HepG2 (cell line): ENCODE results near the gene AOX1. TPM values are rescaled to one million over a fixed set of nuclear protein-coding genes. Genes with fewer than 3 reads are reported as not detected.

Experiments
- ATAC-seq: fragments of 200-7000 bp; cut with Tn5 transposase; 3 replicates; pipeline ENCODE4 v1.9.1; 2020; ENCODE audit warnings: mild to moderate bottlenecking, moderate library complexity
- BruUV-seq: library from RNA; stranded (reverse); fragments of 400-500 nt; replicated peaks from 2 replicates; lab custom pipeline; 2021; lab: Mats Ljungman, UMichigan
- CTCF ChIA-PET: fragments of 300-600 bp; formaldehyde crosslinking; extraction: SDS; loops from one replicate; lab custom pipeline; 2021; ENCODE audit warnings: low total read pairs, inconsistent platforms, low intra/inter-chr PET ratio; lab: Yijun Ruan, JAX
- POLR2A ChIA-PET: fragments of 350-600 bp; sonication (Branson Sonifier 250); formaldehyde crosslinking; loops from one replicate; lab custom pipeline; 2020; ENCODE audit warnings: antibody characterized with exemption, inconsistent platforms; lab: Yijun Ruan, JAX
- DNase-seq: peaks from one replicate; pipeline ENCODE4 v3.0.0-alpha.2; 2015; ENCODE audit warnings: low spot score
- FAIRE-seq: peaks from 3 replicates; lab custom pipeline; 2011; peaks lifted over from hg19 to GRCh38; lab: Jason Lieb, UNC
- H2AFZ ChIP-seq: one replicate; pipeline ENCODE4 v1.6.1; 2011; ENCODE audit warnings: low read length, inconsistent platforms
- H3K27ac ChIP-seq: fragments of 300-600 bp; 3 replicates; pipeline ENCODE4 v1.8.0; 2011; ENCODE audit warnings: mixed run types, mild to moderate bottlenecking, mixed read lengths, low read length, inconsistent platforms; ENCODE audit not compliant: insufficient read depth; ENCODE audit errors: extremely low read length
- H3K27me3 ChIP-seq, 2 experiments: fragments of 200-600 bp in 1 of 2; 2 replicates in 1 of 2; 3 replicates in 1 of 2; pipeline versions ENCODE4 v1.6.0 to v1.8.0; 2011; ENCODE audit warnings: low read length in 2 of 2, mild to moderate bottlenecking in 2 of 2, moderate library complexity in 2 of 2, inconsistent platforms in 1 of 2; ENCODE audit not compliant: insufficient read depth in 2 of 2, control insufficient read depth in 1 of 2
- H3K36me3 ChIP-seq, 2 experiments: fragments of 200-600 bp in 1 of 2; replicated peaks in 1 of 2; 2 replicates in 1 of 2; 3 replicates in 1 of 2; pipeline versions ENCODE4 v1.5.1 to v1.8.0; 2011; ENCODE audit warnings: low read length in 2 of 2, inconsistent platforms in 1 of 2; ENCODE audit not compliant: insufficient read depth in 2 of 2, control insufficient read depth in 1 of 2
- H3K4me1 ChIP-seq: 2 replicates; pipeline ENCODE4 v1.5.1; 2012; ENCODE audit warnings: low read length, inconsistent platforms; ENCODE audit not compliant: insufficient read depth
- H3K4me2 ChIP-seq: 2 replicates; pipeline ENCODE4 v1.6.0; 2011; ENCODE audit warnings: low read depth, low read length, inconsistent platforms
- H3K4me3 ChIP-seq, 3 experiments: fragments of 200-600 bp in 1 of 3; sonication (generic), shearing (Covaris generic) in 1 of 3; replicated peaks in 1 of 3; 2 replicates each; pipeline ENCODE4 v1.5.1; 2011 to 2016; ENCODE audit warnings: low read length in 3 of 3, inconsistent platforms in 2 of 3, low read depth in 2 of 3, mild to moderate bottlenecking in 2 of 3, control low read depth in 1 of 3, mixed read lengths in 1 of 3; ENCODE audit not compliant: insufficient read depth in 1 of 3
- H3K79me2 ChIP-seq: one replicate; pipeline ENCODE4 v1.6.1; 2011; ENCODE audit warnings: low read length, inconsistent platforms; ENCODE audit not compliant: insufficient read depth
- H3K9ac ChIP-seq: 2 replicates; pipeline ENCODE4 v1.6.0; 2011; ENCODE audit warnings: mild to moderate bottlenecking, low read depth, low read length, inconsistent platforms; ENCODE audit not compliant: insufficient read depth
- H3K9me3 ChIP-seq: 2 replicates; pipeline ENCODE4 v1.5.1; 2012; ENCODE audit warnings: mild to moderate bottlenecking, low read length
- H4K20me1 ChIP-seq: 2 replicates; pipeline ENCODE4 v1.6.0; 2011; ENCODE audit warnings: inconsistent platforms, mild to moderate bottlenecking, low read length, moderate library complexity; ENCODE audit not compliant: insufficient read depth
- AKNA ChIP-seq: sonication (generic); formaldehyde crosslinking; IDR thresholded peaks from 2 replicates; pipeline ENCODE4 v1.4.0; 2020; ENCODE audit warnings: missing genetic modification reagents, borderline replicate concordance
- CEBPG ChIP-seq: IDR thresholded peaks from 2 replicates; pipeline ENCODE4 v1.6.1; 2016
- FOSL1 ChIP-seq: sonication (generic); formaldehyde crosslinking; IDR thresholded peaks from 2 replicates; pipeline ENCODE4 v1.9.0; 2021; ENCODE audit warnings: missing genetic modification reagents, borderline replicate concordance
- HES4 ChIP-seq: sonication (generic); formaldehyde crosslinking; IDR thresholded peaks from 2 replicates; pipeline ENCODE4 v1.9.0; 2021; ENCODE audit warnings: mild to moderate bottlenecking, missing genetic modification reagents, borderline replicate concordance
- HNF4A ChIP-seq: sonication (generic); formaldehyde crosslinking; IDR thresholded peaks from 2 replicates; pipeline ENCODE4 v1.4.0; 2020; ENCODE audit warnings: missing genetic modification reagents
- MED1 ChIP-seq: sonication (generic); formaldehyde crosslinking; IDR thresholded peaks from 2 replicates; pipeline ENCODE4 v1.4.0; 2020; ENCODE audit warnings: missing genetic modification reagents
- MIER3 ChIP-seq: IDR thresholded peaks from 2 replicates; pipeline ENCODE4 v1.6.1; 2016; ENCODE audit warnings: missing compliant biosample characterization, borderline replicate concordance
- MZF1 ChIP-seq: sonication (generic); formaldehyde crosslinking; IDR thresholded peaks from 2 replicates; pipeline ENCODE4 v1.8.1; 2023; ENCODE audit warnings: mild to moderate bottlenecking, missing genetic modification reagents, borderline replicate concordance
- TBX2 ChIP-seq: sonication (generic); formaldehyde crosslinking; IDR thresholded peaks from 2 replicates; pipeline ENCODE4 v1.5.0; 2020; ENCODE audit warnings: missing genetic modification reagents, mild to moderate bottlenecking, borderline replicate concordance
- ZNF788 ChIP-seq: sonication (generic); formaldehyde crosslinking; IDR thresholded peaks from 2 replicates; pipeline ENCODE4 v1.5.0; 2020; ENCODE audit warnings: mild to moderate bottlenecking, missing genetic modification reagents, borderline replicate concordance
- ZSCAN29 ChIP-seq: sonication (generic); formaldehyde crosslinking; conservative IDR thresholded peaks from 2 replicates; pipeline ENCODE4 v1.4.0; 2020; ENCODE audit warnings: mild to moderate bottlenecking, missing genetic modification reagents
- WGBS: methylation state at CpG from one replicate; pipeline ENCODE4 v1.1.6; 2017; ENCODE audit warnings: low lambda C conversion rate; 5-methylcytosine and 5-hydroxymethylcytosine counted together
- in situ Hi-C: cut with HindIII; loops from 2 replicates; pipeline ENCODE4 v1.10.0; 2017; ENCODE audit warnings: low pct_unique_long_range_greater_than_20kb; ENCODE audit not compliant: extremely low pct_ligation_motif_present
- intact Hi-C: fragments of 100-400 bp; cut with micrococcal nuclease; formaldehyde crosslinking; loops from one replicate; pipeline ENCODE4 v1.10.0; 2022; ENCODE audit not compliant: unreplicated experiment
- polyA plus RNA-seq, 8 experiments: library from polyadenylated mRNA; depleted of rRNA in 3 of 8; stranded (reverse) in 7 of 8; unstranded in 1 of 8; fragments of >200 nt; fragmentation: Illumina TruSeq in 4 of 8; extraction: Trizol in 4 of 8; gene quantifications; 2 replicates each; pipeline versions ENCODE4 v1.2.1 to v1.2.3, GENCODE V29; 2011 to 2016; ENCODE audit warnings: low read depth in 4 of 8, missing spikeins in 1 of 8, mixed read lengths in 1 of 8; ENCODE audit not compliant: insufficient read depth in 1 of 8
- total RNA-seq, 5 experiments: library from RNA; depleted of rRNA; stranded (reverse); fragments of >200 nt; fragmentation: Illumina TruSeq; extraction: Trizol; gene quantifications; 2 replicates each; pipeline ENCODE4 v1.2.3, GENCODE V29; 2016; ENCODE audit warnings: low read depth in 1 of 5

The AOX1 gene
- total and polyA plus RNA-seq, 2 of the 13 experiments (the other 11 are each of a cell fraction or from before 2014, with no cell fraction given): 9.2 to 18.0 TPM

GRCh38 chr2:200689115-200689514 lies 103.3 kb downstream of the AOX1 start:
- Histone ChIP-seq H3K36me3 (no peaks in the 10 kb centered on the region), H4K20me1 (no peaks in the 10 kb centered on the region), H3K4me3 (no peak overlapping the region), H3K27ac (no peak overlapping the region), H2AFZ (no peak overlapping the region), H3K9me3 (no peaks in the 10 kb centered on the region), H3K79me2 (no peaks in the 10 kb centered on the region), H3K4me2 (no peak overlapping the region), H3K4me1 (no peaks in the 10 kb centered on the region), H3K9ac (no peak overlapping the region), H3K27me3 (peaks cover 0 to 6% of the 10 kb centered on the region in 2 experiments; a peak in 1 of 5 replicates)
- no peak for FAIRE-seq
- no peak for TF ChIP-seq MED1 (CRISPR knock-in tag)
- TF ChIP-seq ZNF788 (CRISPR knock-in tag): no peak
- TF ChIP-seq MIER3 (CRISPR knock-in tag): no peak
- TF ChIP-seq HNF4A (CRISPR knock-in tag): no peak
- no peak for TF ChIP-seq CEBPG
- WGBS: 66% methylated on average over 3 of the region's 3 CpGs
- POLR2A ChIA-PET: no interaction called here
- in situ Hi-C loops: no loop called here
- DNase-seq: no peak
- no TSS peak for BruUV-seq
- intact Hi-C loops: no loop called here
- CTCF ChIA-PET: no interaction called here
- no peak for ATAC-seq

GRCh38 chr2:200693836-200694470 lies 108.1 kb downstream of the AOX1 start:
- POLR2A ChIA-PET: no interaction called here
- Histone ChIP-seq H3K36me3 (no peaks in the 10 kb centered on the region), H3K4me1 (no peaks in the 10 kb centered on the region), H2AFZ (no peak overlapping the region), H3K4me2 (no peak overlapping the region), H3K4me3 (no peak overlapping the region), H3K79me2 (no peaks in the 10 kb centered on the region), H3K9ac (no peak overlapping the region), H3K27me3 (peaks cover 0 to 6% of the 10 kb centered on the region in 2 experiments; a peak in 1 of 5 replicates), H4K20me1 (no peaks in the 10 kb centered on the region), H3K27ac (no peak overlapping the region), H3K9me3 (no peaks in the 10 kb centered on the region)
- WGBS: 67% methylated on average over 4 of the region's 4 CpGs
- ATAC-seq (no peak), FAIRE-seq (no peak), DNase-seq (no peak)
- intact Hi-C loops (no loop called here), in situ Hi-C loops (loop anchor here (10.0 kb wide), 1 partner anchor 719 kb away; no protein-coding TSS in a partner anchor)
- BruUV-seq: no TSS peak
- no peak for TF ChIP-seq MZF1 (CRISPR knock-in tag)
- no peak for TF ChIP-seq TBX2 (CRISPR knock-in tag)
- no peak for TF ChIP-seq AKNA (CRISPR knock-in tag)
- TF ChIP-seq HES4: no peak
- no peak for TF ChIP-seq FOSL1 (CRISPR knock-in tag)
- no peak for TF ChIP-seq ZSCAN29 (CRISPR knock-in tag)
- CTCF ChIA-PET: no interaction called here
